Islet of Langerhans (tissue), 1 donor: ENCODE data around the gene ITPR1.

ENCODE experiments used
- FAIRE-seq: peaks from one replicate; lab custom pipeline; 2011; peaks lifted over from hg19 to GRCh38; lab: Jason Lieb, UNC

The ITPR1 gene

GRCh38 chr3:4687596-4687995 is 194.4 kb downstream of the ITPR1 start:
- FAIRE-seq, result no peak

GRCh38 chr3:4688411-4688810 is 195.3 kb downstream of the ITPR1 start:
- no peak for FAIRE-seq

- no peak for FAIRE-seq
Observed at GRCh38 chr3:4689021-4689420, 195.9 kb downstream of the ITPR1 start.

- FAIRE-seq, result no peak
Observed at GRCh38 chr3:4690277-4690676, 197.1 kb downstream of the ITPR1 start.

- no peak for FAIRE-seq
Observed at GRCh38 chr3:4693620-4694019, 200.5 kb downstream of the ITPR1 start.

GRCh38 chr3:4695846-4696245 is 202.7 kb downstream of the ITPR1 start:
- no peak for FAIRE-seq

GRCh38 chr3:4696266-4696665 is 203.1 kb downstream of the ITPR1 start:
- FAIRE-seq, result no peak

GRCh38 chr3:4698125-4698821 is 205.1 kb downstream of the ITPR1 start:
- no peak for FAIRE-seq

GRCh38 chr3:4703054-4703480 is 209.9 kb downstream of the ITPR1 start:
- FAIRE-seq, result no peak

GRCh38 chr3:4704552-4704951 is 211.4 kb downstream of the ITPR1 start:
- no peak for FAIRE-seq

- FAIRE-seq, result no peak
Observed at GRCh38 chr3:4707324-4707723, 214.2 kb downstream of the ITPR1 start.

GRCh38 chr3:4708230-4708629 is 215.1 kb downstream of the ITPR1 start:
- FAIRE-seq, result no peak

- no peak for FAIRE-seq
Observed at GRCh38 chr3:4709341-4709740, 216.2 kb downstream of the ITPR1 start.

- FAIRE-seq, result no peak
Observed at GRCh38 chr3:4710191-4710590, 217.0 kb downstream of the ITPR1 start.

GRCh38 chr3:4711680-4711992 is 218.5 kb downstream of the ITPR1 start:
- FAIRE-seq, result no peak

GRCh38 chr3:4712109-4712508 is 219.0 kb downstream of the ITPR1 start:
- FAIRE-seq, result no peak

- no peak for FAIRE-seq
Observed at GRCh38 chr3:4714045-4714444, 220.9 kb downstream of the ITPR1 start.

- no peak for FAIRE-seq
Observed at GRCh38 chr3:4716266-4716665, 223.1 kb downstream of the ITPR1 start.

GRCh38 chr3:4716706-4717362 is 223.7 kb downstream of the ITPR1 start:
- no peak for FAIRE-seq

- FAIRE-seq, result no peak
Observed at GRCh38 chr3:4717363-4717740, 224.2 kb downstream of the ITPR1 start.

GRCh38 chr3:4718179-4718736 is 225.1 kb downstream of the ITPR1 start:
- no peak for FAIRE-seq

- FAIRE-seq, result no peak
Observed at GRCh38 chr3:4719046-4719501, 225.9 kb downstream of the ITPR1 start.

GRCh38 chr3:4720316-4721075 is 227.3 kb downstream of the ITPR1 start:
- FAIRE-seq, result peak; percentile 84
